ENCODE measurements around the gene FARS2.

FARS2 gene

GRCh38 chr6:5736016-5736738, 474.9 kb downstream of the FARS2 start:
- Histone ChIP-seq H3K4me3 (no peak overlapping the region), H3K27ac (no peak overlapping the region)
- TF ChIP-seq CTCF (IDR thresholded peaks at IDR 0.05), result no peak
- DNase-seq (ENCODE audit: low spot score), result no peak

GRCh38 chr6:5737460-5737859, 476.1 kb downstream of the FARS2 start:
- Histone ChIP-seq H3K27ac (no peak overlapping the region), H3K4me3 (no peak overlapping the region)
- no peak for TF ChIP-seq CTCF (IDR thresholded peaks at IDR 0.05)
- DNase-seq (ENCODE audit: low spot score), result no peak

DNA sequence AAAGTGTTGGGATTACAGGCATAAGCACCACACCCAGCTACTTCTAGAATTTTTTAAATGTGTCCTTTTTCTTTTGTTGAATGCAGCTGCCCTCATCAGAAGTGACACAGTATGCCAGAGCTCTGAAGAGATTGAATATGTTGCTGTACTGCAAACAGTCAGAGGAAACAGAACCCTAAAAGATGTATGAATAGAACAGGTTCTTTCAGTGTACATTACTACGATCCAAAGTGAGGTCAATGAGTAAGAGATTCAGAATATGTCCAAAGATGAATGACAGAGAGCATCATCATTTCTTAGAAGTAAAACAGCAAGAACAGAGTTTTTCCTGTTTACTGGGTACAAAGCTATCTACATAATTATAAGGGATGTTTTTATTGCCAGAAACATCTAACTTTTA, 476.9 kb downstream of the FARS2 start:
- TF ChIP-seq CTCF (IDR thresholded peaks at IDR 0.05), result no peak
- no peak overlapping the region for H3K27ac ChIP-seq

DNA sequence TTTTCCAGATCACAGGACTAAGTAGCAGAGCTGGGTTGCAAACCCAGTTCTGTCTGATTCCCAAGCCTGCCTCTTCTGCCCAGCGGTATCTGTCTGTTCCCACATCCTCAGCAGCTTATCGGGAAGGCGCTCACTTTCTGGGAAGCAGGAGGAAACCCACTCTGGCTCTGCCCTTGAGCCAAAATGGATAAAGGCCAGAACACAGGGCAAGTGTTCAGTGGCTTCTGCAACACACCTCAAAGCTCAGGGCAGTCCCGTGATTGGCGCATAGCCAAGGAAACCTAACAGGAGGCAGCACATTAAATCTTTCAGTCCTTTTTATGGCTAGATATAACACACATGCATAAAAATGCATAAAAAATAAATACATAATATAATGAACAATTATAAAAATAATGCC, 483.2 kb downstream of the FARS2 start:
- no peak overlapping the region for H3K27ac ChIP-seq
- DNase-seq (ENCODE audit: low spot score), result no peak
- TF ChIP-seq CTCF (IDR thresholded peaks at IDR 0.05), result no peak
- H3K4me3 ChIP-seq, result no peak overlapping the region

More for the DNA sequence above, 476.9 kb downstream of the FARS2 start:
- H3K4me3 ChIP-seq, result no peak overlapping the region
- no peak for DNase-seq (ENCODE audit: low spot score)

- TF ChIP-seq CTCF (IDR thresholded peaks at IDR 0.05), result no peak
These were observed 483.8 kb downstream of the FARS2 start for GRCh38 chr6:5745081-5745480.

DNA sequence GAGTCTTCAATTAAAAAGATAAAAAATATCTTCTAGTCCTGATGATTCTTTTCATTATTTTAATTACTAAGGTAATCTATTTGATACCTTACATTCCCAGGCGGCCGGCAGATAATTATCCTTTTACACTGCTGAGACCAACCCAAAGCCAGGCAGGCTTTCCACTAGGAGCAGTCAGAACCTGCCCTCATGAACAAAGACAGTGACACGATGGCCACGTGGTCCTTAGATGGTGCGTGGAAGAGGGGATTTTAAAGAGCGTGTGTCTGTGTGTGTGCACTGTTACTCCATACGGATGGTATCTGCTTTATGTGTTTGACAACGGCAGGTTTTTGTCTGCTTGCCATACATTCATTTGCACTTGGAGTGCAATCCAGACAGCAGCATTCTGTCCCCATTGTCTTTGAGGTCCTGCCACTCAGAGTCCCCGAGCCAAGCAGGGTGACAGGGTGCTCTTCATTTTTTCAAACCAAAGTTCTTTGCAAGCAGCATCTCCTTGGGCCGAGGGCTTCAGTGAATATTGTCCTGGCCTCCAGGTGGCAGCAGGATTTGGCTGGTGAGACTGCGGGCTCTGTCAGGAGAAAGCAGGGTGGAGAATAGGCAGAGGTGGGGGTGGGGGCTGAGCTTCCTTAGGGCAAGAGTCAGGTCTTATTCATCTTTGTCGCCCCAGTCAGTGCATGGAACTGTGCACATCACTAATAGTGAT, 484.9 kb downstream of the FARS2 start:
- DNase-seq (ENCODE audit: low spot score), result no peak
- no peak overlapping the region for H3K27ac ChIP-seq
- no peak for TF ChIP-seq CTCF (IDR thresholded peaks at IDR 0.05)
- no peak overlapping the region for H3K4me3 ChIP-seq

More at GRCh38 chr6:5745081-5745480, 483.8 kb downstream of the FARS2 start:
- Histone ChIP-seq H3K4me3 (no peak overlapping the region), H3K27ac (no peak overlapping the region)
- no peak for DNase-seq (ENCODE audit: low spot score)

- no peak for TF ChIP-seq CTCF (IDR thresholded peaks at IDR 0.05)
- no peak overlapping the region for H3K4me3 ChIP-seq
- no peak for DNase-seq (ENCODE audit: low spot score)
- H3K27ac ChIP-seq, result no peak overlapping the region
These were observed 485.4 kb downstream of the FARS2 start for GRCh38 chr6:5746759-5747130.

Data from coronary artery (tissue), 2 donors.